Hindlimb muscle (tissue), 1 donor: ENCODE data around the gene UGP2. TPM values are rescaled to one million over a fixed set of nuclear protein-coding genes. Genes with fewer than 3 reads are reported as not detected.

Source experiments
- DNase-seq: peaks from one replicate; pipeline ENCODE4 v3.0.0-alpha.2; 2013
- polyA plus RNA-seq: library from polyadenylated mRNA; unstranded; fragments of 120-200 nt; gene quantifications from one replicate; pipeline ENCODE4 v1.2.1, GENCODE V29; 2013; ENCODE audit not compliant: insufficient read length

The UGP2 gene
- polyA plus RNA-seq, 1 donor, result 293 TPM

GRCh38 chr2:63865159-63865799 lies 23.6 kb downstream of the UGP2 start:
- DNase-seq, result no peak

- DNase-seq, result no peak
Measured at GRCh38 chr2:63866009-63866709, 24.5 kb downstream of the UGP2 start.

GRCh38 chr2:63870679-63871078 lies 29.0 kb downstream of the UGP2 start:
- no peak for DNase-seq

- no peak for DNase-seq
Measured at GRCh38 chr2:63871864-63872263, 30.2 kb downstream of the UGP2 start.

- no peak for DNase-seq
Measured at GRCh38 chr2:63872571-63873328, 31.1 kb downstream of the UGP2 start.

- no peak for DNase-seq
Measured at GRCh38 chr2:63874204-63875130, 32.8 kb downstream of the UGP2 start.

- no peak for DNase-seq
Measured at GRCh38 chr2:63875131-63875527, 33.4 kb downstream of the UGP2 start.

- DNase-seq, result no peak
Measured at GRCh38 chr2:63875559-63876245, 34.0 kb downstream of the UGP2 start.

- no peak for DNase-seq
Measured at GRCh38 chr2:63876311-63876710, 34.6 kb downstream of the UGP2 start.

- no peak for DNase-seq
Measured at GRCh38 chr2:63878486-63878885, 36.8 kb downstream of the UGP2 start.

GRCh38 chr2:63879876-63880433 lies 38.3 kb downstream of the UGP2 start:
- no peak for DNase-seq

- no peak for DNase-seq
Measured at GRCh38 chr2:63880625-63881024, 38.9 kb downstream of the UGP2 start.

GRCh38 chr2:63881205-63881604 lies 39.5 kb downstream of the UGP2 start:
- DNase-seq, result no peak

GRCh38 chr2:63882395-63883105 lies 40.9 kb downstream of the UGP2 start:
- DNase-seq, result no peak

GRCh38 chr2:63886445-63886844 lies 44.7 kb downstream of the UGP2 start:
- no peak for DNase-seq

- DNase-seq, result no peak
Measured at GRCh38 chr2:63888053-63888452, 46.4 kb downstream of the UGP2 start.

- DNase-seq, result no peak
Measured at GRCh38 chr2:63888490-63889402, 47.0 kb downstream of the UGP2 start.

GRCh38 chr2:63890678-63891077 lies 49.0 kb downstream of the UGP2 start:
- no peak for DNase-seq

- DNase-seq, result no peak
Measured at GRCh38 chr2:63891488-63892030, 49.9 kb downstream of the UGP2 start.
